AG04450 (cell line): ENCODE data around the gene CYP1A2. TPM values are rescaled to one million over a fixed set of nuclear protein-coding genes. Genes with fewer than 3 reads are reported as not detected.
"Not testable (repeated sequence)": the region's sequence is repeated elsewhere in the genome, so short reads cannot be mapped to it uniquely, and the experiment has no call there.

ENCODE experiments used
- CTCF ChIA-PET: fragments of 300-600, 350-600 bp; formaldehyde crosslinking; extraction: SDS; loops from one replicate; lab custom pipeline; 2022; ENCODE audit warnings: antibody characterized with exemption, inconsistent platforms; lab: Charles Lee
- POLR2A ChIA-PET: fragments of 350-600 bp; formaldehyde crosslinking; extraction: SDS; loops from one replicate; lab custom pipeline; 2021; ENCODE audit warnings: antibody characterized with exemption, inconsistent platforms; lab: Yijun Ruan, JAX
- DNase-seq: peaks from one replicate; pipeline ENCODE4 v3.0.0-alpha.2; 2011; ENCODE audit warnings: low read depth, low spot score
- H3K27ac ChIP-seq: one replicate; pipeline ENCODE4 v1.5.1; 2012; ENCODE audit warnings: low read depth, low read length, control low read depth
- H3K27me3 ChIP-seq: one replicate; pipeline ENCODE4 v1.6.0; 2012; ENCODE audit warnings: low read length; ENCODE audit not compliant: control insufficient read depth, insufficient read depth
- H3K4me3 ChIP-seq: 2 replicates; pipeline ENCODE4 v1.5.1; 2011; ENCODE audit warnings: mild to moderate bottlenecking, low read depth, low read length, control low read depth
- H3K9me3 ChIP-seq: 2 replicates; pipeline ENCODE4 v1.5.1; 2012; ENCODE audit warnings: low read length; ENCODE audit not compliant: control insufficient read depth, insufficient read depth
- polyA plus RNA-seq: library from polyadenylated mRNA; depleted of rRNA; stranded (reverse); fragments of >200 nt; gene quantifications from 2 replicates; pipeline ENCODE4 v1.2.3, GENCODE V29; 2011
- TF ChIP-seq, protein P1 (sequence below): IDR thresholded peaks from 2 replicates; pipeline ENCODE4 v1.5.1; 2011; ENCODE audit warnings: low read depth, low read length, control low read depth, inconsistent platforms

Gene CYP1A2
- polyA plus RNA-seq, 1 experiment = not detected

DNA sequence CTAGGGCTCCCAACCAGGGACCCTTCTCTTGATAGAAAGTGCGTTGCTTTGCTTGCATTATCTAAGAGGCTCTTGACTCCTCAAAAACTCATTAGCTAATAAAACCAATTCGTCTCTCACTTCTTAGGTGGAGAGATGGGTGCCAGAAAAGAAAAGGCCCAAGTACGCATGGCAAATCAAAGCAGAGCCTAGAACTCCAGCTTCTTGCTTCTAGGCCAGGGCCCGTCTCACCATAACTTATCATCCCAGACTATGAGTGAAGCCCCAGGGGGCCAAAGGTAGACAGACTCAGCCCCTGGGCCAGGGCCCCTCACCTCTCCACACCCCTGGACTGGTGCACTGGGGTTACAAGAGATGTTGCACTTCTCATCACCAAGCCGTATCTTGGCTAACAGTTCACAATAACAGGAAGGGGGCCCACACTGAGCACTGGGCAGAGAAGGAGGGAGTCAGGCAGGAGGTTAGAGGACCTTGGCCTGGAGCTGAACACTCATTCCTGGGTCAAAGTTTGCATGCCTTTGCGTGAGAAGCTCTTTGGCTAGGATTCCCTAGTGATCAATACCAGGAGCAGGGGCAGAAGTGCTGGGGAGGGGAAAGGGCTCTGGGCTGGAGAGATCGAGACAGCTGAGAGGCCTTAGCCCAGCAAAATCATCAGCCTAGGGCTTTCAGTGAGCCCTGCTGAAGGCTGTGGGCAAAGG is 17.9 kb upstream of the CYP1A2 start:
- Histone ChIP-seq H3K27me3 (peaks cover 56% of the 10 kb centered on the region), H3K27ac (no peak overlapping the region), H3K4me3 (no peak overlapping the region), H3K9me3 (peaks cover 4% of the 10 kb centered on the region; the same call in 1 of the 2 replicates)
- ChIA-PET POLR2A (interaction anchor here (0.6 kb wide), 1 partner anchor 87 kb away, joined by 3 read pairs; no protein-coding TSS in a partner anchor), CTCF (interaction anchor here (1.1 kb wide), 1 partner anchor 16 kb away, joined by 3 read pairs; no protein-coding TSS in a partner anchor)
- DNase-seq = no peak
- TF ChIP-seq, protein P1, sequence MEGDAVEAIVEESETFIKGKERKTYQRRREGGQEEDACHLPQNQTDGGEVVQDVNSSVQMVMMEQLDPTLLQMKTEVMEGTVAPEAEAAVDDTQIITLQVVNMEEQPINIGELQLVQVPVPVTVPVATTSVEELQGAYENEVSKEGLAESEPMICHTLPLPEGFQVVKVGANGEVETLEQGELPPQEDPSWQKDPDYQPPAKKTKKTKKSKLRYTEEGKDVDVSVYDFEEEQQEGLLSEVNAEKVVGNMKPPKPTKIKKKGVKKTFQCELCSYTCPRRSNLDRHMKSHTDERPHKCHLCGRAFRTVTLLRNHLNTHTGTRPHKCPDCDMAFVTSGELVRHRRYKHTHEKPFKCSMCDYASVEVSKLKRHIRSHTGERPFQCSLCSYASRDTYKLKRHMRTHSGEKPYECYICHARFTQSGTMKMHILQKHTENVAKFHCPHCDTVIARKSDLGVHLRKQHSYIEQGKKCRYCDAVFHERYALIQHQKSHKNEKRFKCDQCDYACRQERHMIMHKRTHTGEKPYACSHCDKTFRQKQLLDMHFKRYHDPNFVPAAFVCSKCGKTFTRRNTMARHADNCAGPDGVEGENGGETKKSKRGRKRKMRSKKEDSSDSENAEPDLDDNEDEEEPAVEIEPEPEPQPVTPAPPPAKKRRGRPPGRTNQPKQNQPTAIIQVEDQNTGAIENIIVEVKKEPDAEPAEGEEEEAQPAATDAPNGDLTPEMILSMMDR = no peak

DNA sequence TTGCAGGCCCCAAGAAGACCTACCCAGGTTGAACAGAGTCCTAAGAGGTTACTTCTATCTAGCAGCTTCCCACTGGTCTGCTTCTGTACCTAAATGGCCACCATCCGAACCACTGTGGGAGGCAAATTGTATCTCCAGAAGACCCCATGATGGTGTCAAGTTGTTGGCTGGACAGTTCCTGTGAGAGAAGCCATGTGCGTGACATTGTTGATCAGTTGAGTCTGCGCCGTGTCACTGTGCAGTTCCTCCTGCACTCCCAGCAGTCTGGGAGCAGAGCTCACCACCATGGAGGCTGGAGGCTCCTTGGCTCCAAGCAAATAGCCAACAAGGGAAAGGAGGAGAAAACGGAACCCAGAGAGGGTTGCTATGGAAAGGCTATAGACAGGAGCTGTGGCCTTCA is 15.8 kb upstream of the CYP1A2 start:
- TF ChIP-seq, protein P1 = no peak
- no peak for DNase-seq
- Histone ChIP-seq H3K9me3 (no peaks in the 10 kb centered on the region), H3K27ac (no peak overlapping the region), H3K27me3 (peaks cover 43% of the 10 kb centered on the region), H3K4me3 (no peak overlapping the region)
- CTCF ChIA-PET = no interaction called here
- POLR2A ChIA-PET = no interaction called here

DNA sequence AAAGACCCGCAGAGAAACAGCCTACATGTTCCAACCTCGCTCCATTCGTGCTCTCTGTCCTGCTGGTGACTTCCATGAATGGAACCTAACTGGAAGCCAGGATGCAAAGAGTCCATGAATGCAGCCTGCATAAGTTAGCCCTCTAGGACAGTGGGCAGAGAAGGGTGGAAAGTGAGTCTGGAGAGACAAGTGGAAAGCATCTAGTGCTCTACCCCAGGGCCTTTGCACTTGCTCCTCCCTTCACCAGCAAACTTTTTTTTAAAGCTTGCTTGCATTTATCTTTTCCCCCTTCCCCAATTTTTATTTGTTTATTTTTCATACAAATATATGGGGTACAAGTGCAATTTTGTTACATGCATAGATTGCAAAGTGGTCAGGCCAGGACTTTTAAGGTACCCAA is 15.4 kb upstream of the CYP1A2 start:
- POLR2A ChIA-PET = no interaction called here
- TF ChIP-seq, protein P1 = no peak
- Histone ChIP-seq H3K9me3 (no peaks in the 10 kb centered on the region), H3K4me3 (no peak overlapping the region), H3K27me3 (peaks cover 43% of the 10 kb centered on the region), H3K27ac (no peak overlapping the region)
- CTCF ChIA-PET = no interaction called here
- no peak for DNase-seq

DNA sequence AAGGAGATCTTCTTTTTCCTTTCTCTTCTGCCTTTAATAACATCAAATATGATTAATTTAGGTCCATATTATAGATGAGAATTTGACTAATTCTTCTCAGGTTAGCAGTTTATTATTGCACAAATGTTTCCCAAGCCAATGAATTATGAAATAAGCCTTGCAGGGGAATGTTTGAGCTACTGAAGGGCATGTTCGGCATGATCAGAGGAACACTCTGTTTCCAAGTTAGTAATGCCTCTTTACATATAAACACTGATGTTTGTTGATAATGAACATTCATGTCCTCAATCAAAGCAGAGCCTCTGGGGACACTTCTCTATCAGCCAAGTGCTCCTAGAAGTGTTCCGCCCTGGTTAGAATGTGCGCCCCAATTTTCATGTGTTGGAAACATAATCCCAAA is 13.3 kb upstream of the CYP1A2 start:
- Histone ChIP-seq H3K9me3 (no peaks in the 10 kb centered on the region), H3K27me3 (peaks cover 41% of the 10 kb centered on the region), H3K4me3 (no peak overlapping the region), H3K27ac (no peak overlapping the region)
- CTCF ChIA-PET = no interaction called here
- DNase-seq = no peak
- POLR2A ChIA-PET = no interaction called here
- TF ChIP-seq, protein P1 = no peak

DNA sequence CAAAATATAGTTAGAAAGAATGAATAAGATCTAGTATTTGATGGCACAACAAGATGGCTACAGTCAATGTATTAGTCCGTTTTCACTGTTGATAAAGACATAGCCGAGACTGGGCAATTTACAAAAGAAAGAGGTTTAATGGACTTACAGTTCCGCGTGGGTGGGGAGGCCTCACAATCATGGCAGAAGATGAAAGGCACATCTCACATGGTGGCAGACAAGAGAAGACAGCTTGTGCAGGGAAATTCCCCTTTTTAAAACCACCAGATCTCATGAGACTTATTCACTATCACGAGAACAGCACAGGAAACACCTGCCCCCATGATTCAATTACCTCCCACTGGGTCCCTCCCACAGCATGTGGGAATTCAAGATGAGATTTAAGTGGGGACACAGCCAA is 10.4 kb upstream of the CYP1A2 start:
- peaks cover 25% of the 10 kb centered on the region for H3K27me3 ChIP-seq
- H3K9me3 ChIP-seq, H3K27ac ChIP-seq, DNase-seq, H3K4me3 ChIP-seq, CTCF ChIA-PET, POLR2A ChIA-PET: not testable (repeated sequence)
